BE2C (cell line): Measurements from ENCODE around the gene CCDC178.
A peak's percentile ranks its signal among the peaks of the same experiment; 100 is the strongest.

Experiments
- DNase-seq: peaks from one replicate; pipeline ENCODE4 v3.0.0-alpha.2; 2020
- H3K27me3 ChIP-seq: fragments of 250-450 bp; sonication (Bioruptor Pico); 2 replicates; pipeline ENCODE4 v1.5.1; 2020; ENCODE audit warnings: mild to moderate bottlenecking
- H3K36me3 ChIP-seq: fragments of 250-450 bp; sonication (Bioruptor Pico); 2 replicates; pipeline ENCODE4 v1.5.1; 2020; ENCODE audit warnings: mild to moderate bottlenecking
- H3K4me1 ChIP-seq: fragments of 250-450 bp; sonication (Bioruptor Pico); 2 replicates; pipeline ENCODE4 v1.5.1; 2020
- H3K4me3 ChIP-seq: 2 replicates; pipeline ENCODE4 v1.5.1; 2011; ENCODE audit warnings: low read depth, low read length
- H3K9me3 ChIP-seq: fragments of 250-450 bp; sonication (Bioruptor Pico); 2 replicates; pipeline ENCODE4 v1.5.1; 2020
- CTCF ChIP-seq: IDR thresholded peaks from 2 replicates; pipeline ENCODE4 v1.5.1; 2012; ENCODE audit warnings: mild to moderate bottlenecking, low read depth, low read length

The CCDC178 gene

GRCh38 chr18:32919799-32920198 lies 520.7 kb downstream of the CCDC178 start:
- H3K9me3 ChIP-seq: no peaks in the 10 kb centered on the region
- DNase-seq: peak; percentile 7
- no peaks in the 10 kb centered on the region for H3K36me3 ChIP-seq
- H3K4me3 ChIP-seq: no peak overlapping the region
- no peak; the same call in 1 of the 2 replicates for TF ChIP-seq CTCF
- H3K4me1 ChIP-seq: no peaks in the 10 kb centered on the region
- no peaks in the 10 kb centered on the region for H3K27me3 ChIP-seq

- Histone ChIP-seq H3K27me3 (no peaks in the 10 kb centered on the region), H3K4me3 (no peak overlapping the region), H3K36me3 (no peaks in the 10 kb centered on the region), H3K4me1 (no peaks in the 10 kb centered on the region), H3K9me3 (no peaks in the 10 kb centered on the region)
- DNase-seq: no peak
- no peak for TF ChIP-seq CTCF
These were observed 521.8 kb downstream of the CCDC178 start for GRCh38 chr18:32918692-32919250.

- no peak for TF ChIP-seq CTCF
- Histone ChIP-seq H3K27me3 (no peaks in the 10 kb centered on the region), H3K4me3 (no peak overlapping the region), H3K4me1 (no peaks in the 10 kb centered on the region), H3K9me3 (no peaks in the 10 kb centered on the region), H3K36me3 (no peaks in the 10 kb centered on the region)
- DNase-seq: no peak
These were observed 525.0 kb downstream of the CCDC178 start for GRCh38 chr18:32915516-32915915.

GRCh38 chr18:32911660-32912284 lies 528.7 kb downstream of the CCDC178 start:
- Histone ChIP-seq H3K9me3 (no peaks in the 10 kb centered on the region), H3K4me3 (no peak overlapping the region), H3K4me1 (no peaks in the 10 kb centered on the region), H3K36me3 (no peaks in the 10 kb centered on the region), H3K27me3 (no peaks in the 10 kb centered on the region)
- TF ChIP-seq CTCF: no peak
- no peak for DNase-seq

GRCh38 chr18:32910694-32911296 lies 529.7 kb downstream of the CCDC178 start:
- H3K4me3 ChIP-seq: no peak overlapping the region
- no peak for DNase-seq
- H3K36me3 ChIP-seq: no peaks in the 10 kb centered on the region
- TF ChIP-seq CTCF: no peak
- no peaks in the 10 kb centered on the region for H3K4me1 ChIP-seq
- no peaks in the 10 kb centered on the region for H3K27me3 ChIP-seq
- H3K9me3 ChIP-seq: no peaks in the 10 kb centered on the region

GRCh38 chr18:32909798-32910561 lies 530.5 kb downstream of the CCDC178 start:
- H3K27me3 ChIP-seq: no peaks in the 10 kb centered on the region
- no peaks in the 10 kb centered on the region for H3K36me3 ChIP-seq
- no peak overlapping the region for H3K4me3 ChIP-seq
- no peak for DNase-seq
- no peaks in the 10 kb centered on the region for H3K4me1 ChIP-seq
- no peak for TF ChIP-seq CTCF
- no peaks in the 10 kb centered on the region for H3K9me3 ChIP-seq
